Neuronal stem cell (in vitro differentiated cells): ENCODE results near the gene GINM1. TPM values are rescaled to one million over a fixed set of nuclear protein-coding genes. Genes with fewer than 3 reads are reported as not detected.

Experiments
- DNase-seq: peaks from one replicate; pipeline ENCODE4 v3.0.0-alpha.2; 2013; ENCODE audit warnings: low spot score
- H2AFZ ChIP-seq: one replicate; pipeline ENCODE4 v1.6.1; 2013; ENCODE audit warnings: mild to moderate bottlenecking, low read length, inconsistent platforms
- H2AK5ac ChIP-seq: 2 replicates; pipeline ENCODE4 v1.6.1; 2013; ENCODE audit warnings: low read depth, mild to moderate bottlenecking, inconsistent platforms, low read length, moderate library complexity, mixed read lengths
- H2BK120ac ChIP-seq: 2 replicates; pipeline ENCODE4 v1.6.1; 2013; ENCODE audit warnings: low read depth, mild to moderate bottlenecking, inconsistent platforms, low read length, moderate library complexity, mixed read lengths
- H2BK12ac ChIP-seq: one replicate; pipeline ENCODE4 v1.6.1; 2013; ENCODE audit warnings: low read length, inconsistent platforms
- H2BK15ac ChIP-seq: 2 replicates; pipeline ENCODE4 v1.6.1; 2013; ENCODE audit warnings: mild to moderate bottlenecking, low read length, inconsistent platforms, mixed read lengths
- H2BK5ac ChIP-seq: one replicate; pipeline ENCODE4 v1.6.1; 2013; ENCODE audit warnings: inconsistent platforms, mild to moderate bottlenecking, low read length, moderate library complexity
- H3K14ac ChIP-seq: one replicate; pipeline ENCODE4 v1.6.1; 2013; ENCODE audit warnings: low read length, inconsistent platforms
- H3K18ac ChIP-seq: 2 replicates; pipeline ENCODE4 v1.6.1; 2013; ENCODE audit warnings: low read length, inconsistent platforms
- H3K23ac ChIP-seq: 2 replicates; pipeline ENCODE4 v1.6.1; 2013; ENCODE audit warnings: low read depth, mild to moderate bottlenecking, mixed read lengths, low read length, inconsistent platforms; ENCODE audit not compliant: poor library complexity
- H3K27ac ChIP-seq: replicated peaks from 3 replicates; pipeline ENCODE4 v1.5.1; 2013; ENCODE audit warnings: low read length, inconsistent platforms
- H3K27me3 ChIP-seq, 3 experiments: 2 replicates each; pipeline ENCODE4 v1.6.1; 2013; ENCODE audit warnings: low read length in 3 of 3, mild to moderate bottlenecking in 2 of 3, inconsistent platforms in 1 of 3, low read depth in 1 of 3, mixed read lengths in 1 of 3, moderate library complexity in 1 of 3; ENCODE audit not compliant: control insufficient read depth in 3 of 3, insufficient read depth in 3 of 3
- H3K36me3 ChIP-seq, 2 donors: replicated peaks in 1 of 2; 2 replicates each; pipeline ENCODE4 v1.6.1; 2013; ENCODE audit warnings: low read length in 2 of 2; ENCODE audit not compliant: control insufficient read depth in 2 of 2, insufficient read depth in 2 of 2
- H3K4ac ChIP-seq: 2 replicates; pipeline ENCODE4 v1.6.1; 2013; ENCODE audit warnings: inconsistent platforms, mild to moderate bottlenecking, low read length, moderate library complexity
- H3K4me1 ChIP-seq, 2 donors: 1 replicate in 1 of 2; 2 replicates in 1 of 2; pipeline ENCODE4 v1.6.1; 2013; ENCODE audit warnings: low read length in 2 of 2, low read depth in 1 of 2; ENCODE audit not compliant: control insufficient read depth in 2 of 2, insufficient read depth in 1 of 2
- H3K4me2 ChIP-seq: one replicate; pipeline ENCODE4 v1.6.1; 2013; ENCODE audit warnings: mild to moderate bottlenecking, low read length, inconsistent platforms; ENCODE audit not compliant: insufficient read depth, poor library complexity, severe bottlenecking
- H3K4me3 ChIP-seq, 2 donors: 2 replicates each; pipeline ENCODE4 v1.5.1; 2013; ENCODE audit warnings: low read length in 2 of 2, mild to moderate bottlenecking in 2 of 2, inconsistent platforms in 1 of 2, moderate library complexity in 1 of 2
- H3K79me1 ChIP-seq: one replicate; pipeline ENCODE4 v1.6.1; 2013; ENCODE audit warnings: low read depth, mild to moderate bottlenecking, inconsistent platforms, low read length, moderate library complexity
- H3K9ac ChIP-seq: one replicate; pipeline ENCODE4 v1.6.1; 2013; ENCODE audit warnings: mild to moderate bottlenecking, low read depth, low read length, inconsistent platforms; ENCODE audit not compliant: poor library complexity
- H3K9me3 ChIP-seq, 2 donors: replicated peaks in 1 of 2; 2 replicates each; pipeline versions ENCODE3 to v1.6.1; 2013; ENCODE audit warnings: low read length in 2 of 2, mild to moderate bottlenecking in 2 of 2, inconsistent platforms in 1 of 2, low read depth in 1 of 2, mixed read lengths in 1 of 2, moderate library complexity in 1 of 2; ENCODE audit not compliant: control insufficient read depth in 2 of 2, insufficient read depth in 1 of 2
- H4K8ac ChIP-seq: one replicate; pipeline ENCODE4 v1.6.1; 2013; ENCODE audit warnings: low read depth, mild to moderate bottlenecking, inconsistent platforms, low read length, moderate library complexity
- H4K91ac ChIP-seq: one replicate; pipeline ENCODE4 v1.6.1; 2013; ENCODE audit warnings: low read length, low read depth, mild to moderate bottlenecking, inconsistent platforms; ENCODE audit not compliant: poor library complexity
- WGBS, 2 donors: extraction: QIAGEN DNeasy Blood & Tissue Kit; methylation state at CpG; one replicate each; pipeline ENCODE4 v1.1.7; 2013; ENCODE audit warnings: missing lambda C conversion rate in 2 of 2, mixed read lengths in 1 of 2; ENCODE audit not compliant: insufficient read length in 2 of 2, insufficient replicate concordance in 1 of 2; ENCODE audit errors: extremely low coverage in 2 of 2; 5-methylcytosine and 5-hydroxymethylcytosine counted together
- polyA plus RNA-seq, 2 experiments: library from polyadenylated mRNA; stranded (reverse); fragments of 200-250 nt; gene quantifications; one replicate each; pipeline ENCODE4 v1.2.3, GENCODE V29; 2013

The GINM1 gene, protein sequence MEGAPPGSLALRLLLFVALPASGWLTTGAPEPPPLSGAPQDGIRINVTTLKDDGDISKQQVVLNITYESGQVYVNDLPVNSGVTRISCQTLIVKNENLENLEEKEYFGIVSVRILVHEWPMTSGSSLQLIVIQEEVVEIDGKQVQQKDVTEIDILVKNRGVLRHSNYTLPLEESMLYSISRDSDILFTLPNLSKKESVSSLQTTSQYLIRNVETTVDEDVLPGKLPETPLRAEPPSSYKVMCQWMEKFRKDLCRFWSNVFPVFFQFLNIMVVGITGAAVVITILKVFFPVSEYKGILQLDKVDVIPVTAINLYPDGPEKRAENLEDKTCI
- polyA plus RNA-seq (2013, experiment 1 of 2) = 26.0 TPM
- 26.8 TPM for polyA plus RNA-seq (2013, experiment 2 of 2)

DNA sequence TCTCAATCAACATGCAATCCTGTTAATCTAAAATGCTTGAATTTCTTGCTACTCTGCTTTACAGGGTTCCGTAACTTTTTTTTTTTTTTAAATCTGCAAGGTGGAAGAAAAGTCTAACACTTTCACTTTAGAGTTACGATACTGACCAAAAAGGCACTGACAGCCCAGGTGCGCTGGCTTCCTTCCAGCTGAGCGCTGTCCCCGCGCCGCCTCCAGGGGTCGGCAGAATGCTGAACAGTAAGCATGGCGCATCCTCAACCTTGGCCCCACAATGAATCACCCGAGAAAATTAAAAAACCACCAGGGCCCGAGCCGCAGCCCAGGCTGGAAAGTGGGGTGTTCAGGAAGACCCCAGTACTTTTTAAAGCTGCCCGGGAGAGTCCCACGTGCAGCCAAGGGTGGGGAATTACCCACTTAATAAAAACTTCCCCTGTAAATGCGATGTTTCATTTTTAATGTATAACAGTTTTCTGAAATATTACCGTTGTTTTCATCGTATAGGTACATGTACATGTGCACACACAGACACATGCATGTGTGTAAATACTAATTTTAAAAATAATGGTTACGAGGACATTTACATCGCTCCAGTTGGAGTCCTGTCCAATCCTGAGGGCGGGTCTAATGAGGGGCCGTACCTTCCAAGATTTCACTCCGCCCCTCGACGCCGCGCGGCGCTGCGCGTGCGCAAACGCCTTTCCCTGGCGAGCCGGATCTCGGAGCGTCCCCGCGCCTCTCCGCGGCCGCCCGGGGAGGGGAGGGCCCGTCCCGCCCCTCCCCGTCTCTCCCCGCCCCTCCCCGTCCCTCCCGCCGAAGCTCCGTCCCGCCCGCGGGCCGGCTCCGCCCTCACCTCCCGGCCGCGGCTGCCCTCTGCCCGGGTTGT is at the start of gene GINM1:
Gene GINM1, plus strand, starts transcription at position 849 of the 883 bp plus-strand sequence. CDS start 40 bp downstream, outside the sequence.
- DNase-seq = peak; percentile 93
- Histone ChIP-seq H3K36me3 (peaks cover 0 to 7% of the 10 kb centered on the region in 2 donors), H3K9me3 (no peaks in the 10 kb centered on the region), H3K27me3 (peaks cover 0 to 13% (median 2%) of the 10 kb centered on the region in 3 experiments), H3K27ac (peak within 1 kb of the TSS; percentile 59), H4K8ac (no peak within 1 kb of the TSS), H2BK12ac (peak within 1 kb of the TSS; percentile 92), H3K4ac (no peak within 1 kb of the TSS), H3K4me2 (peak within 1 kb of the TSS; percentile 81), H3K14ac (peak within 1 kb of the TSS; percentile 76), H3K4me1 (peaks cover 0 to 1% of the 10 kb centered on the region in 2 donors), H3K4me3 (peak within 1 kb of the TSS; percentile 87 to 99), H2AFZ (peak within 1 kb of the TSS; percentile 98), H3K18ac (peak within 1 kb of the TSS; percentile 98), H3K79me1 (peaks cover 5% of the 10 kb centered on the region), H4K91ac (no peak within 1 kb of the TSS), H3K23ac (peak within 1 kb of the TSS; percentile 92), H2AK5ac (peak within 1 kb of the TSS; percentile 96), H2BK5ac (peak within 1 kb of the TSS; percentile 71), H2BK15ac (peak within 1 kb of the TSS; percentile 19), H2BK120ac (no peak within 1 kb of the TSS), H3K9ac (peak within 1 kb of the TSS; percentile 96)
- no CpG with 5 or more reads among the region's 59 CpGs for WGBS, 2 donors

- Histone ChIP-seq H2BK120ac (no peak overlapping the region), H3K4me1 (no peaks in the 10 kb centered on the region), H3K18ac (no peak overlapping the region), H2BK5ac (no peak overlapping the region), H3K14ac (no peak overlapping the region), H2BK12ac (no peak overlapping the region), H3K23ac (no peak overlapping the region), H3K4ac (no peak overlapping the region), H2AFZ (no peak overlapping the region), H3K4me2 (no peak overlapping the region), H4K91ac (no peak overlapping the region), H2AK5ac (no peak overlapping the region), H3K36me3 (peaks cover 11 to 97% of the 10 kb centered on the region in 2 donors), H3K27ac (no peak overlapping the region), H3K79me1 (peaks cover 1% of the 10 kb centered on the region), H3K9me3 (no peaks in the 10 kb centered on the region), H3K27me3 (no peaks in the 10 kb centered on the region), H3K4me3 (no peak overlapping the region), H3K9ac (no peak overlapping the region), H4K8ac (no peak overlapping the region), H2BK15ac (no peak overlapping the region)
- no CpG with 5 or more reads among the region's 5 CpGs for WGBS, 2 donors
- no peak for DNase-seq
Observed at GRCh38 chr6:149529650-149530049, 36.5 kb upstream of the GINM1 start.

DNA sequence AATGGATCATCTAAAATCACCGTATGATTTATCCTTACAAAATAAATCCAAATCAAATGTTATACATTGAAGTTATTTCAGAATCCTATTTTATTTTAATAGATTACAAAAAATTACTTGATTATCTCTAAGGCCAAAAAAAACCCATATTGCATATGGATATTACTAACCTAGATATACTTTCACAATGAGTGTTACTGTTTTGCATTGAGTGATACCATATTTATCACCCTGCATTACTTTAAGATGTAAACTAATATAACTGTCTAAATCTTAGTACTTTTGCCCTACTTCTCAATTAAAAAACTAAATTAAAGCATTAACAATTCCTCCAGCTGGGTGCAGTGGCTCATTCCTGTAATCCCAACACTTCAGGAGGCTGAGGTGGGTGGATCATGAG is 31.4 kb upstream of the GINM1 start:
- Histone ChIP-seq H3K79me1 (no peaks in the 10 kb centered on the region), H3K4me2 (no peak overlapping the region), H3K4me1 (no peaks in the 10 kb centered on the region), H3K4ac (no peak overlapping the region), H2BK15ac (no peak overlapping the region), H3K27me3 (no peaks in the 10 kb centered on the region), H3K9ac (no peak overlapping the region), H2BK120ac (no peak overlapping the region), H2AK5ac (no peak overlapping the region), H4K8ac (no peak overlapping the region), H3K27ac (no peak overlapping the region), H3K4me3 (no peak overlapping the region), H3K18ac (no peak overlapping the region), H2BK5ac (no peak overlapping the region), H3K23ac (no peak overlapping the region), H3K14ac (no peak overlapping the region), H2BK12ac (no peak overlapping the region), H3K9me3 (no peaks in the 10 kb centered on the region), H3K36me3 (peaks cover 20 to 94% of the 10 kb centered on the region in 2 donors), H4K91ac (no peak overlapping the region), H2AFZ (no peak overlapping the region)
- no CpG with 5 or more reads among the region's 1 CpG for WGBS, 2 donors
- no peak for DNase-seq

DNA sequence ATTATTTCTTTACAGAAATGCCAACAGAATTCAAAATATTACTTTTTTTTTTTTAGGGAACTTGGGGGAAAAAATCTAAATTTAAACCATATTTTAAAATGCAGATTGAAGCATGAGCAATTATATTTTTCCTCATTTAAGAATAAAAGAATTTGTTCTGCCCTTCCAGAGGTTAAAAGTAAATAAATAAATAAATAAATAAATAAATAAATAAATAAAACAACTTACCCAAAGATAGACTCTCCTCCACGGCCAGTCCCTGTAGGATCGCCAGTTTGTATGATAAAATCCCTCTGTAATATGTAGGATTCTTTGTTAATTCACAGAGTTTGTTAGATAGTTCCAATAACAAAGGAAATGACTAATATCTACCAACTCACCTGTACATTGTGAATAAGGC is 25.0 kb upstream of the GINM1 start:
- Histone ChIP-seq H3K4me1 (peaks cover 3 to 8% of the 10 kb centered on the region in 2 donors), H4K8ac (no peak overlapping the region), H3K79me1 (peaks cover 9% of the 10 kb centered on the region), H3K9ac (no peak overlapping the region), H3K4me2 (no peak overlapping the region), H4K91ac (no peak overlapping the region), H3K4me3 (no peak overlapping the region), H2AK5ac (no peak overlapping the region), H3K18ac (no peak overlapping the region), H3K36me3 (peaks cover 13 to 61% of the 10 kb centered on the region in 2 donors), H2BK120ac (no peak overlapping the region), H3K23ac (no peak overlapping the region), H2BK12ac (no peak overlapping the region), H3K27me3 (no peaks in the 10 kb centered on the region), H3K14ac (no peak overlapping the region), H3K27ac (no peak overlapping the region), H3K4ac (no peak overlapping the region), H2AFZ (no peak overlapping the region), H2BK15ac (no peak overlapping the region), H2BK5ac (no peak overlapping the region), H3K9me3 (no peaks in the 10 kb centered on the region)
- DNase-seq = no peak
- no CpG with 5 or more reads among the region's 2 CpGs for WGBS, 2 donors
